ENCODE data around the gene ERI3. TPM values are rescaled to one million over a fixed set of nuclear protein-coding genes. Genes with fewer than 3 reads are reported as not detected.

ERI3 gene
- polyA plus RNA-seq, 3 donors, result 26.4 to 35.0 (median 26.6) TPM

- no peak for DNase-seq
- no peak overlapping the region for H2AFZ ChIP-seq (ENCODE audit: insufficient read depth, low read depth, low read length, poor library complexity, severe bottlenecking)
- H3K4me1 ChIP-seq (ENCODE audit: control insufficient read depth in 1 of 2, insufficient read depth in 2 of 2, low read length in 2 of 2), result peaks cover 9 to 25% of the 10 kb centered on the region in 2 donors
- peaks cover 9 to 21% of the 10 kb centered on the region in 2 donors for H3K36me3 Mint-ChIP-seq
- no peaks in the 10 kb centered on the region for H4K20me1 ChIP-seq (ENCODE audit: insufficient read depth, low read length)
- peaks cover 19% of the 10 kb centered on the region for H3K4me1 Mint-ChIP-seq
- H3K4me3 Mint-ChIP-seq, result no peak overlapping the region
- H3K27me3 Mint-ChIP-seq (ENCODE audit: low read depth in 3 of 3), result peaks cover 0 to 2% (median 0%) of the 10 kb centered on the region in 3 donors
- no peak overlapping the region for H3K27ac Mint-ChIP-seq
- no peaks in the 10 kb centered on the region for H3K36me3 ChIP-seq (replicated peaks in 1 of 2; ENCODE audit: control insufficient read depth in 1 of 2, insufficient read depth in 2 of 2, low read length in 2 of 2)
- H3K79me2 ChIP-seq (ENCODE audit: insufficient read depth, low read length), result no peaks in the 10 kb centered on the region
- intact Hi-C loops (cut with micrococcal nuclease), result no loop called here
- TF ChIP-seq CTCF (IDR thresholded peaks at IDR 0.05), result no peak
- no peak overlapping the region for H3K4me2 ChIP-seq (replicated peaks; ENCODE audit: extremely low read depth, low read length, poor library complexity, severe bottlenecking)
- H3K9ac ChIP-seq (ENCODE audit: insufficient read depth, low read length, poor library complexity, severe bottlenecking), result no peak overlapping the region
- no peak overlapping the region for H3K4me3 ChIP-seq (replicated peaks in 1 of 3; ENCODE audit: low read depth in 2 of 3, low read length in 3 of 3)
- no peak overlapping the region for H3K27ac ChIP-seq (ENCODE audit: low read depth in 1 of 2, low read length in 2 of 2)
- no peaks in the 10 kb centered on the region for H3K27me3 ChIP-seq (ENCODE audit: control insufficient read depth in 2 of 2, insufficient read depth in 2 of 2, low read length in 2 of 2)
- H3K9me3 Mint-ChIP-seq, result peaks cover 0 to 3% (median 0%) of the 10 kb centered on the region in 7 donors
- H3K9me3 ChIP-seq (replicated peaks in 1 of 2; ENCODE audit: control insufficient read depth in 1 of 2, insufficient read depth in 1 of 2, low read length in 2 of 2), result no peaks in the 10 kb centered on the region
- WGBS (ENCODE audit: insufficient coverage), result 91% methylated on average over 5 of the region's 6 CpGs
Measured at GRCh38 chr1:44270686-44271628, 84.1 kb downstream of the ERI3 start.

GRCh38 chr1:44268054-44268453 lies 87.0 kb downstream of the ERI3 start:
- WGBS (ENCODE audit: insufficient coverage), result no CpG with 5 or more reads among the region's 1 CpG
- Histone ChIP-seq H3K4me3 (replicated peaks in 1 of 3; ENCODE audit: low read depth in 2 of 3, low read length in 3 of 3) (no peak overlapping the region), H3K9me3 (replicated peaks in 1 of 2; ENCODE audit: control insufficient read depth in 1 of 2, insufficient read depth in 1 of 2, low read length in 2 of 2) (no peaks in the 10 kb centered on the region), H3K9ac (ENCODE audit: insufficient read depth, low read length, poor library complexity, severe bottlenecking) (no peak overlapping the region), H2AFZ (ENCODE audit: insufficient read depth, low read depth, low read length, poor library complexity, severe bottlenecking) (no peak overlapping the region), H4K20me1 (ENCODE audit: insufficient read depth, low read length) (no peaks in the 10 kb centered on the region), H3K36me3 (replicated peaks in 1 of 2; ENCODE audit: control insufficient read depth in 1 of 2, insufficient read depth in 2 of 2, low read length in 2 of 2) (no peaks in the 10 kb centered on the region), H3K27me3 (ENCODE audit: control insufficient read depth in 2 of 2, insufficient read depth in 2 of 2, low read length in 2 of 2) (no peaks in the 10 kb centered on the region), H3K4me2 (replicated peaks; ENCODE audit: extremely low read depth, low read length, poor library complexity, severe bottlenecking) (no peak overlapping the region), H3K4me1 (ENCODE audit: control insufficient read depth in 1 of 2, insufficient read depth in 2 of 2, low read length in 2 of 2) (peaks cover 33 to 36% of the 10 kb centered on the region in 2 donors), H3K79me2 (ENCODE audit: insufficient read depth, low read length) (no peaks in the 10 kb centered on the region), H3K27ac (ENCODE audit: low read depth in 1 of 2, low read length in 2 of 2) (no peak overlapping the region)
- no peak for DNase-seq
- intact Hi-C loops (cut with micrococcal nuclease), result no loop called here
- Mint-ChIP-seq H3K27ac (no peak overlapping the region), H3K27me3 (ENCODE audit: low read depth in 3 of 3) (no peaks in the 10 kb centered on the region), H3K4me3 (no peak overlapping the region), H3K4me1 (peaks cover 39% of the 10 kb centered on the region), H3K9me3 (peaks cover 0 to 2% (median 0%) of the 10 kb centered on the region in 7 donors), H3K36me3 (peaks cover 4 to 12% of the 10 kb centered on the region in 2 donors)
- TF ChIP-seq CTCF (IDR thresholded peaks at IDR 0.05), result no peak
